ENCODE results near the gene STPG1.

STPG1 gene

GRCh38 chr1:24338447-24338846, 75.1 kb downstream of the STPG1 start:
- no peak for DNase-seq

- DNase-seq = no peak
Measured at GRCh38 chr1:24337455-24337854, 76.1 kb downstream of the STPG1 start.

GRCh38 chr1:24336075-24336474, 77.5 kb downstream of the STPG1 start:
- DNase-seq = no peak

GRCh38 chr1:24331961-24332673, 81.5 kb downstream of the STPG1 start:
- no peak for DNase-seq

GRCh38 chr1:24329797-24330543, 83.6 kb downstream of the STPG1 start:
- DNase-seq = no peak

GRCh38 chr1:24329331-24329730, 84.3 kb downstream of the STPG1 start:
- DNase-seq = peak; percentile 83

GRCh38 chr1:24327891-24328290, 85.7 kb downstream of the STPG1 start:
- no peak for DNase-seq

- no peak for DNase-seq
Measured at GRCh38 chr1:24327486-24327885, 86.1 kb downstream of the STPG1 start.

GRCh38 chr1:24325587-24326449, 87.8 kb downstream of the STPG1 start:
- no peak for DNase-seq

- DNase-seq = no peak
Measured at GRCh38 chr1:24324903-24325302, 88.7 kb downstream of the STPG1 start.

GRCh38 chr1:24323281-24323680, 90.3 kb downstream of the STPG1 start:
- DNase-seq = no peak

GRCh38 chr1:24322470-24323177, 91.0 kb downstream of the STPG1 start:
- DNase-seq = peak; percentile 20

- peak; percentile 95 for DNase-seq
Measured at GRCh38 chr1:24321697-24322469, 91.7 kb downstream of the STPG1 start.

GRCh38 chr1:24321126-24321525, 92.5 kb downstream of the STPG1 start:
- peak; percentile 38 for DNase-seq

GRCh38 chr1:24319962-24320361, 93.6 kb downstream of the STPG1 start:
- no peak for DNase-seq

- no peak for DNase-seq
Measured at GRCh38 chr1:24319312-24319863, 94.2 kb downstream of the STPG1 start, which contains the start of gene GRHL3. TSS of gene GRHL3 (plus strand) at chr1:24319357. CDS start at chr1:24319552, 195 bp downstream.

GRCh38 chr1:24318615-24319311, 94.8 kb downstream of the STPG1 start:
- peak; percentile 34 for DNase-seq

GRCh38 chr1:24317956-24318614, 95.5 kb downstream of the STPG1 start:
- no peak for DNase-seq

GRCh38 chr1:24317081-24317480, 96.5 kb downstream of the STPG1 start:
- no peak for DNase-seq

- DNase-seq = peak; percentile 43
Measured at GRCh38 chr1:24316645-24317044, 96.9 kb downstream of the STPG1 start.
